Keratinocyte (primary cell): ENCODE data around the gene RPA1.

Experiments
- CTCF ChIP-seq, 3 experiments: IDR thresholded peaks in 1 of 3; conservative IDR thresholded peaks in 1 of 3; optimal IDR thresholded peaks in 1 of 3; 2 replicates in 2 of 3; 3 replicates in 1 of 3; pipeline versions ENCODE3 to v1.5.1; 2011; ENCODE audit warnings: low read length in 3 of 3, mild to moderate bottlenecking in 3 of 3, moderate library complexity in 2 of 3, control low read depth in 1 of 3, inconsistent platforms in 1 of 3; ENCODE audit not compliant: insufficient read depth in 2 of 3; ENCODE audit errors: extremely low read depth in 1 of 3
- EZH2 ChIP-seq: IDR thresholded peaks from one replicate; pipeline ENCODE4 v1.6.1; 2012; ENCODE audit warnings: inconsistent platforms, mild to moderate bottlenecking, low read length, moderate library complexity

- TF ChIP-seq CTCF (optimal IDR thresholded peaks at IDR 0.05 in 1 of 3, IDR thresholded peaks at IDR 0.05 in 1 of 3, conservative IDR thresholded peaks at IDR 0.05 in 1 of 3; ENCODE audit: extremely low read depth in 1 of 3, insufficient read depth in 2 of 3, low read length in 3 of 3) (no peak), EZH2 (no peak)
Observed at GRCh38 chr17:1803280-1803679, 26.5 kb upstream of the RPA1 start.
